Measurements from ENCODE around the gene ETFB.
A peak's percentile ranks its signal among the peaks of the same experiment; 100 is the strongest.

Gene ETFB

DNA sequence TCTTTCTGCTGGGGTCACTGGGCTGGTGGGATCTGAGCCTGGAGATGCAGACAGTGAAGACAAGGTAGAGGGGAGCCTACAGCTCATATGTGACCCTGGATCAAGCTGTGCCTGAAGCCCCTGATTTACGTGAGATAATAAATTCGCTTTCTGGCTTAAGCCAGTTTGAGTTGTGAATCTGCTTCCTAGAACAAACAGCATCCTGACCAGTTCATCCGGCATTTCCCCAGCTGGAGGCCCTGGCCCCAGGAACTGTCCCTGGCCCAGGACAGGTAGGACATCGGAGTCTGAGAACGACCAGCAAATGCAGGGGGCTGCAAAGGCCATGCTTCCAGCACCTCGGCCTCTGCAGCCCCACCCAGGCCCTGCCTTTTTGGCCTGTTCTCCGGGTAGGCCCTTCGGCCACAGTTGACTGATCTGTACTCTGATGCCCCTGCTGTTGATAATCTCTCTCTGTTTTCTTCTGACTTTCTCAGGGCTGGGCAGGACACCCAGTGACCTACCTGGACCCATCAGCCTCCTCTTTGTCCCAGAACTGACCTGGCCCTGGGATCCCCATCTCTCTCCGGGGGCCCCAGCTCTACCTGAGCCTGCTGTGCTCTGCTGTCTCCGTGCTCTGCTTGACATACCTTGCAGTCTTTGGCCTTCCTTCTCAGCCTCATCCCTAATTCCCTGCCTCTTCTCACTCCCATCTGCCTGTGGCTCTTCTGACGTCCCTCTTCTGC, 14.8 kb downstream of the ETFB start:
- DNase-seq (ENCODE audit: low read depth): no peak

DNA sequence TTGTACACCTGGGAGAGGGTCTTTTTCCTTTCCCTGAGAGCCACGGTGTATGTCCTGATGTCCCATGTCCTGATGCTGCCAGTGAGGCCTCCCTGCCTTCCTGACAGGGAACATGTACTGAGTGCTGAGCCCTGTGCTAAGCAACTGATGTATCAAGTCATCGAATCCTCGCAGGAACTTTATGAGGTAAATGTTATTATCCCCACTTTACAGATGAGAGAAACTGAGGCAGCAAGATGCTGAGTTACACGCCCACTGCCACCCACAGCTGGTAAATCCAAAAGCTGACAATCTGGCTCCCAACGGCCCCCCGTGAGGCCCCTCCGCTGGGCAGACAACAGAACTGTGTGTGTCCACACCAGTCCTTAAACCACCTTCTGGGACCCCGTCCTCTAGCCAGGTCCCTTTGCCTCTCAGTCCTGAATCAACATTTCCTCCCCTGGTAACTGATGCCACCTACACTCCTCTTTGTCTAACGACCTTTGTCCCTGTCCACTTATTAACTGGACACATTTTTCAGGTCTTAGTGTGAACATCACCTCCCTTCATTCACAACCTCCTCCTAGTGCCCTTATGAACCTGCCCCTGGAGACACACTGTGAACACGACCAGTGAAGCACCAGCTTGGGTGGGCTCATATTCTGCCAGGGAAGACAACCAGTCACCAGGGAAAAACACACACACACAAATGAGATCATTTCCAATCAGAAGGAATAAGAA, 18.8 kb downstream of the ETFB start:
- DNase-seq (ENCODE audit: low read depth): no peak

DNA sequence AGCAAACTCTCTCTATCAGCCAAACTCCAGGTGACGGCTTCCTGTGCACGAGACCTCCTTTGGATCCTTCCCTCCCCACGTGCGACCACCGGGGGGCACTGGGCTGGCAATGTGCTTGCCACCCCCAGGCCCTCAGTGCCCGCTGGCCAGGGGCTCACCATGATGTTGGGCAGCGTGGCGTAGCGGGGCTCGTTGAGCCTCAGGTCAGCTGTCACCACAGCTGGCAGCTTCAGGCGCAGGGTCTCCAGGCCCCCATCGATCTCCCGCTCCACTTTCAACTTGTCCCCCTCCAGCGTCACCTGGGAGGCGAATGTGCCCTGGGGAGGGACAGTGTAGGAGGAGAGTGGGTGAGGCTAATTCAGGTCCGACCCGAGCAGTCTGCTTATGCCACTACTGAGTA, 19.4 kb downstream of the ETFB start:
- DNase-seq (ENCODE audit: low read depth): no peak

- no peak for DNase-seq (ENCODE audit: low read depth)
Observed at GRCh38 chr19:51345076-51345620, 21.0 kb downstream of the ETFB start.

DNA sequence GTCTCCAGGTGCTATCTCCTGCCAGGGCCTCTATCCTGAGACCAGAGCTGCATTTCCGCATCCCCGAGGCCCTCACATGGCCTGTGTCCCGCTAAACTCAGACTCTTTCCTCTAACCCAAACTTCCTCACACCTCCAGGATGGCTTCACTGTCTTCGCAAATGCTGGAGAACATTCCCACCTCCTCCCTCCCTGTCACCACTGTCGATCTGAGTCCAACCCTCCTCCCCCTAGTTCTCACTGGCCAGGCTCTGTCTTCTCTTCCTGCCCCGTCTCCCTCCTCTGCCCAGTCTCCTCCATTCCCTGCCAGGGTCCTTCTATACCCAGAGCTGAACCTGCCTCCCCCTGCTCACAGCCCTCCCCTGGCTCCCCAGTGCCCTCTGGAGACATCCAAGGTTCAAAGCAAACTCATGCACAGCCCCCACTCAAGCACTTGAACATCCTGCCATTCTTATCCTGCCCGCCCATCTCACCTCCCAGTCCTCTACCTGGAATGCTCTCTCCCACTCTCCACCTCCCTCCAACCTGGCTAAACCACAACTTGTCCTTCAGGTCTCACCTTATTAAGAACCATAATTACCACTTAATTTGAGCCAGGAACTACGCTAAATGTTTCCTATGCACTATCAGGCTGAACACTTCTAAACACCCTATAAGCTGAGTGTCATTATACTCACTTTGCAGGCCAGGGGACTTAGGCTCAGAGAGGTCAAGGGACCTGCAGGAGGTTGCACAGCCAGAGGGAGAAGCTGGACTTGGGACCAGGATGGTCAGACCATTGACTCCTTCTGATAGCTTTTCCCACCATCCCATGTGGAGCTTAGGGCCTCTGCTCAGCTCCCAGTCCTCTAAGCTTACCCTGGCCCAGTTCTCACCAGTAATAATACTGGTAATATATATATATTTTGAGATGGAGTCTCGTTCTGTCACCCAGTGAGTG, 23.3 kb downstream of the ETFB start:
- DNase-seq (ENCODE audit: low read depth): no peak

DNA sequence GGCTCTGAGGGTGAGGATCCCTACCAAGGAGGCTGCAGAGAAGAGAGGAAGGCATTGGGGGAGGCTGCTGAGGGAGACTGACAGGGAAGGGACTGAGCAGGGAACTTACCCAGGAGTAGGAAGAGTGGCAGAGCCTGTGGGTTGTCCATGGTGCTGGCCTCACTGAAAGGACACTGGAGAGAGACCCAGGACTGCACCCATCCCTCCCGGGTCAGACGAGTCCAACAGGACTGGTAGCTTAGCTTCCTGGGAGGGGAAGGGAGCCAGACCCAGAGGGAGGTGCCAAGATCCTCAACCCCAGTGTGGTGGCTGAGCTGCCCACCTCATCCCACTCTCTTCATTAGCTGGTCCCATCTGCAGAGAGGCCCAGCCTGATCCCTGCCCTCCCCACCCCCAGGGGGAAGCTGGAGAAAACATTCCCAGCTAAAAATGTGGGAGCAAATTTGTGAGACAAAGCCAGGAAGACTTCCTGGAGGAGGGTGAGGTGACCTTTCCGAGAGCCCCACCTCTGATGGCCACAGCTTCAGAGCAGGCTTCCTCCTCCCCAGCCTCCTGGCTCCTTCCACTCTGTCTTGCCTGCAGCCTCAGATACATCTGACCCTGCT, 24.1 kb downstream of the ETFB start, which contains the start of gene VSIG10L:
Gene VSIG10L (minus strand): TSS at position 164 of the 605 bp plus-strand sequence. CDS start 15 bp downstream, at position 149.
- no peak for DNase-seq (ENCODE audit: low read depth)

- no peak for DNase-seq (ENCODE audit: low read depth)
Observed at GRCh38 chr19:51341066-51341465, 25.1 kb downstream of the ETFB start.

- DNase-seq (ENCODE audit: low read depth): peak; percentile 98
Observed at GRCh38 chr19:51339687-51340656, 26.2 kb downstream of the ETFB start.

DNA sequence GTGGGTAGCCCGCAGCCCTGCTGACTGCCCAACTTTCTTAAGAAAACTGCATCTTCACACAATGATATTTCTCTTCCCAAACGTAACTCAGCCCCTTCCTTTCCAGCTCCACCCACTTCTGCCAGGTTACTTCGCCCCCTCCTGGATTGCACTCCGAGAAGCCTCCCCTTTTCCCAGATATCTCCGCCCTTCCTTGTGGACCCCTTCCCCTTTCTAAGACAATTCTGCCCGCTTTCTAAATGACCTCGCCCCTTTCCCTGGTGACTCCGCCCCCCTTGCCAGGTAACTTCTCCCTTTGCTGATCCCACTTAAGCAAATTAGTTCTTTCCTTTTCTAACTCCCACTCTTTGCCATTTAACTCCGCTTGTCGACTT, 26.9 kb downstream of the ETFB start:
- DNase-seq (ENCODE audit: low read depth): no peak

DNA sequence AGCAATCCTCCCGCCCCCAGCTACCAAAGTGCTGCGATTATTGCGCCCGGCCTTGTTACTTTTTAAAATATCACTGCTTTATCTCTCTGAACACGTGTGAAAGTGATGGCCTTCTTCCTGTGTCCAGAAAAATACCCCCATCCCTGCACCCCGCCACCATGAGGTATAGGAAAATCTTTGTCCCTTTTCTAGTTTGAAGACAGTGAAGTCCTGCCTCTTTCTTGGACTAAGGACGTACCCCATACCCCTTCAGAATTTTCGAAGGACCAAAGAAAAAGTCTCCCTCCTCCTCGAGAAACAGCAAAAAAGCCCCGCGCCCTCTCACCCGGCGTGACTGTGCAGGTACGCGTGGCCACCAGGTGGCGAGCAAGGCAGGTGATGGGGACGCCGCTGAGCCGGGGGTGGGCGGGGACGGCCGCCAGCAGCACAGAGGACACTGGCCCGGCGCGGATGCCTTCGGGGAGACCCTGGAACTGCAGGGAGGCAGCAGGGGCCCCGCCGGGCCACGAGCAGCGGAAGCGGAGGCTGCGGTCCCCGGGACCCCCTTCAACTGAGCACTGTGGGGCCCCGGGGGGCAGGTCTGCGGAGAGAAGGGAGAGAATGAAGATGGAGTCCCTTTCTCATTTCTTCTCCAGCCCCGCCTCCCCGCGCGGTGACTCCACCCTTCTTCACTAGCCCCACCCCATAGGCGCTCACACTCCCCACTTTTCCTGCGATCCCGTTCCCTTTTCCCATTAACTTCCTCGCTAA, 27.4 kb downstream of the ETFB start:
- DNase-seq (ENCODE audit: low read depth): peak; percentile 76

DNA sequence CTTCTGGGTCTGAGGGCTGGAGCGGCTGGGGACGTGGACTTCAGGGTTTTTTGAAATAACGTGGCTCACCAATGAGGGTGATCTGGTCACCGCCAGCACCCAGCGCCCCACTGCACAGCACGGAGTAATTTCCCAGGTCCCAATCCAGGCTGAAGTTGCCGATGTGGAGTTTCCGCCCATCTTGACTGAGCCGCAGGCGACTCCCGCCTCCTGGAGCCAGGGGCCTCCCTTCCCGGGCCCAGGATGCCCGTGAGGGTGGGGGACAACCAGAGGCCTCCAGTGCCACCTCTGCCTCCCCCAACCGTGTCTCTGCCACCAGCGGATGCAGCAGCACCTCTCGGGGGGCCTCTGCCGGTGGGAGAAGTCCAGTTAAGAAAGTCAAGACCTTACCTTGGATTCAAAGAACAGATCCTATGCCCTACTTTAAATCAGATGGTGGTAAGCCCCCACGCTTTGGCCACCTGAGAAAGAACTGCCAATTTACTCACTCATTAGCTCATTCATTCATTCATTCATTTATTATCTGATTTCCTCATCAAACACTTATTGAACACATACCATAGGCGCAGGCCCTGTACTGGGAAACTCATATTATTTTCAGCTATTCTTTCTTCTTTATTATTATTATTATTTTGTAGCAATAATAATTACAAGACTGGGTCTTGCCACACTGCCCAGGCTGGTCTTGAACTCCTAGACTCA, 28.2 kb downstream of the ETFB start:
- no peak for DNase-seq (ENCODE audit: low read depth)

DNA sequence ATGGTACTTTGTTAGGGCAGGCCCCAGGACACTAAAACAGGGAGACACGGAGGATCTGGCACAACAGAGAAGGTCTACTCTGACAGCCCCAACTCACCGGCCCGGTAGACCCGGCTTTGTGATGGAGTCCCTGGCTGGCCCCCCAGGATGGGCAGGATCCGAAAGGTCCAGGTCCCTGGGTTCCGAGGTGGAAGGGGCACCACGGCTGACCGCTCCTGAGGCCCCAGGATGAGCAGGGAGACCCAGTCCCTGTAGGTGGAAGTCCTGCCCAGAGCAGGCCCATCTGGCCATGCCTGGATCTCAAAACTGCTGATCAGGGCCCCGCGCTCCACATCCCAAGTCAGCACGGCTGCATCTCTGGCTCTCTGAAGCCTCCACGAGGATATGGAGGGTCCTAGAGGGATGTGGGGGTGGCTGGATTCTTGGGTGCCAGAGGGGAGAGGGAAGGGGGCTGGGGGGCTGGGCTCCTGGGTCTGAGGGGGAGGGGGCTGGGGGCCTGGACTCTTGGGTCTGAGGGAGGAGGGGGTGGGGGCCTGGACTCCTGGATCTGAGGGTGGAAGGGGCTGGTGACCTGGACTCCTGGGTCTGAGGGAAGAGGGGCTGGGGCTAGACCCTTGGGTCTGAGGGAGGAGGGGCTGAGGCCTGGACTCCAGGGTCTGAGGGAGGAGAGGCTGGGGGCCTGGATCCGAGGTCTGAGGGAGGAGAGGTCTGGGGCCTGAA, 28.9 kb downstream of the ETFB start:
- no peak for DNase-seq (ENCODE audit: low read depth)

DNA sequence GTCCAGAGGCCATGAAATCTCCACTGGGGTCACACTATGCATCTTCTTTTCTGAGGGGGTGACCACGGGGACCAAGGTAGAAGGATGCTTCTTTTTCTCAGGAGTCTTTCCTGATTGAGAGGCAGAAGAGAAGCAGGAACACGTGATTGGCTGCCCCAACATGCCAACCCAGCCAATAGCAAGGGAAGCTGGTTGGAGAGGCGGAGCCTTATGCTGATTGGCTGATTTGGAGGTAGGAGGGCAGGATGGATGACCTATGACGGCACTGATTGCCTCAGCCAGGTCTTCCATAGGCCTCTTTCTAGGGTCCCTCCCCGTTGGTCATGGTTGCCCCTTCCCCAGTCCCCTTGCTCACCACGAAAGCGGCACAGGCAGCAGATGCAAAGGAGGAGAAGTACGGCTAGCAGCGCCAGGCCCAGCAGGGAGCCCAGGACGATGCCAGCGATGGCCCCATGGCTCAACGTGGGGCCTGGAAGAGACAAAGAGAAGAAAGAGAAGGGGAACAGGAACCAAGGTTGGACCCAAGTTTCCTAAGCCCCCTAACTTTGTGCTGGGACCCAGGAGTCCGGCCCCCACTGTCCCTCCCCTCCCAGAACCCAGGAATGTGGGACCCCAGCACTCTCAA, 32.2 kb downstream of the ETFB start:
- DNase-seq (ENCODE audit: low read depth): no peak

DNA sequence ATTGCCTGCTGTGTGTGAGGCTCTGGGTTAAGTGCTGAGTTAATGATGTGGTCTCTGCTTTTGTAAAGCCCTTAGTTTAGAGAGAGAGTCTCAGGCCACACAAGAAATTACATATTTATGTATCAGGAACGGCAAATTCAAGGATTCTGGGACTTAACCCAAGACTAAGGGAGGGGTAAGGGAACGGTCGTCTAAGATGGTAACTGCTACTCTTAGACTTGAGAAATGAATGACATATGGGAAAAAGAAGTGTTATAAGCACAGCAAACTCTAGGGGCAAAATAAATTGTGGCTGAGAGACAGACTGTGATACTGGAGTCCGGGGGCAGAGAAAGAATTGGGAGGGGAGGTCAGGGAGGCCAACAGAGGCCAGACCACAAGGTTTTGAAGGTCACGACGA, 34.5 kb downstream of the ETFB start:
- DNase-seq (ENCODE audit: low read depth): no peak

- DNase-seq (ENCODE audit: low read depth): no peak
Observed at GRCh38 chr19:51331193-51331592, 35.0 kb downstream of the ETFB start.

DNA sequence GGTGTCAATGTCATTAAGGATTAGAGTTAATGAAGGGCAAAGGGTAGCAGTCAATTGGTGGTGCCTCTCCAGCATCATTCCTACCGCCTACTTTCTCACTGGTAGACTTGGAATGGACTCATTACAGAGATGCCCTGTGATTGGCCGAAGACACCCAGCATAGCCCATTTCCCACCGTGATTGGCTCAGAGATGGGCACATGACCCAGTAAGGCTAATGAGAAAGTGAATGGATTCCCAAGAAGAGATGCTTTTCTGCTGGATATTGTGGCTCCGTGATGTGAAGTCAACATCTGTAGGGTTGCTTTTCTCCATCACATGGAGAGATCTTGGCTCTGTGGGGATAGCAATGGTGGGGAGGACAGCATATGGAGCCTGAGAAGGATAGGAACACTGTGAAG, 35.8 kb downstream of the ETFB start:
- DNase-seq (ENCODE audit: low read depth): no peak

GRCh38 chr19:51329411-51329810, 36.8 kb downstream of the ETFB start:
- DNase-seq (ENCODE audit: low read depth): no peak

Data from iris pigment epithelial cell (primary cell).